ENCODE measurements around the gene ERBB3. TPM values are rescaled to one million over a fixed set of nuclear protein-coding genes. Genes with fewer than 3 reads are reported as not detected.

The ERBB3 gene
- total and polyA plus RNA-seq, 2 of the 8 experiments (the other 6 are each of a cell fraction or from before 2014, with no cell fraction given), result 33.9 to 52.4 TPM

GRCh38 chr12:56129942-56130495 lies 50.1 kb downstream of the ERBB3 start:
- H3K9ac ChIP-seq (replicated peaks in 1 of 4; ENCODE audit: extremely low read depth in 1 of 4, low read depth in 3 of 4, low read length in 3 of 4), result no peak overlapping the region
- CTCF ChIA-PET (ENCODE audit: partially characterized antibody), result interaction anchor here (0.6 to 5.4 kb wide), 6 partner anchors 11 to 128 kb away, joined by 3 to 46 read pairs (median 5); partner anchors contain the start of genes ANKRD52 and ZC3H10
- FAIRE-seq (no peak), DNase-seq (ENCODE audit: low read depth in 1 of 2, low spot score in 2 of 2) (no peak)
- H3K27me3 ChIP-seq (replicated peaks in 1 of 4; ENCODE audit: control insufficient read depth in 3 of 4, extremely low read depth in 1 of 4, insufficient read depth in 3 of 4, low read length in 3 of 4), result no peaks in the 10 kb centered on the region
- peaks cover 11 to 43% (median 34%) of the 10 kb centered on the region in 4 experiments for H3K36me3 ChIP-seq (ENCODE audit: control insufficient read depth in 2 of 4, insufficient read depth in 4 of 4, low read length in 3 of 4)
- H3K14ac ChIP-seq (ENCODE audit: insufficient read length), result no peak overlapping the region
- H3K4ac ChIP-seq (replicated peaks; ENCODE audit: insufficient read length, low read depth, low read length), result no peak overlapping the region
- no peak overlapping the region for H3K23ac ChIP-seq (ENCODE audit: insufficient read length)
- H4K20me1 ChIP-seq (replicated peaks in 1 of 2; ENCODE audit: control insufficient read depth in 1 of 2, insufficient read depth in 2 of 2, low read length in 2 of 2), result peaks cover 0 to 2% of the 10 kb centered on the region in 2 experiments
- H3K79me2 ChIP-seq (ENCODE audit: control insufficient read depth in 1 of 2, insufficient read depth in 2 of 2, low read length in 2 of 2), result peaks cover 0 to 10% of the 10 kb centered on the region in 2 experiments; a peak in 1 of 4 replicates
- no peaks in the 10 kb centered on the region; a peak in 1 of 4 replicates for H3K9me3 ChIP-seq (ENCODE audit: insufficient read depth in 2 of 2, low read depth in 1 of 2, low read length in 1 of 2)
- peaks cover 0 to 13% (median 5%) of the 10 kb centered on the region in 4 experiments; a peak in 5 of 7 replicates for H3K4me1 ChIP-seq (replicated peaks in 1 of 4; ENCODE audit: control insufficient read depth in 3 of 4, insufficient read depth in 4 of 4, low read length in 3 of 4)
- no peak overlapping the region for H2AFZ ChIP-seq (ENCODE audit: low read length)
- H2BK120ac ChIP-seq (replicated peaks; ENCODE audit: low read depth, low read length), result no peak overlapping the region
- H2AK5ac ChIP-seq (ENCODE audit: low read depth, low read length), result no peak overlapping the region
- H2BK5ac ChIP-seq (ENCODE audit: low read depth, low read length), result no peak overlapping the region
- 89% methylated on average over 20 of the region's 22 CpGs; no CpG with 5 or more reads in 1 of the 2 experiments for WGBS, 2 experiments (ENCODE audit: extremely low coverage in 1 of 2, insufficient coverage in 1 of 2, insufficient read length in 1 of 2, insufficient replicate concordance in 2 of 2, low coverage in 1 of 2, low lambda C conversion rate in 2 of 2, missing lambda C conversion rate in 1 of 2)
- no peak overlapping the region for H4K91ac ChIP-seq (replicated peaks; ENCODE audit: insufficient read length, low read length)
- peaks cover 12% of the 10 kb centered on the region for H3K23me2 ChIP-seq (ENCODE audit: low read depth, low read length)
- H3K4me2 ChIP-seq (ENCODE audit: insufficient read depth in 1 of 2, low read depth in 2 of 2, low read length in 2 of 2), result peak overlapping the region; percentile 96 to 98; a peak in 3 of 4 replicates
- H4K5ac ChIP-seq (ENCODE audit: insufficient read length, low read depth, low read length), result no peak overlapping the region
- no peak overlapping the region for H3K56ac ChIP-seq (replicated peaks; ENCODE audit: insufficient read length, low read depth, low read length)
- no peak overlapping the region for H2BK20ac ChIP-seq (ENCODE audit: low read length)
- no peak overlapping the region for H2BK12ac ChIP-seq (ENCODE audit: low read depth, low read length)
- POLR2A ChIA-PET (ENCODE audit: partially characterized antibody), result interaction anchor here (0.7 to 5.3 kb wide), 5 partner anchors 12 to 78 kb away, joined by 3 to 161 read pairs (median 4); partner anchors contain the start of genes PA2G4, RPL41 and ZC3H10
- no peak overlapping the region for H4K8ac ChIP-seq (ENCODE audit: extremely low read depth, insufficient read depth, low read length)
- H3K27ac ChIP-seq (ENCODE audit: low read depth, low read length), result no peak overlapping the region
- peak overlapping the region in 2 of 4 experiments; percentile 90 to 95; a peak in 5 of 8 replicates for H3K4me3 ChIP-seq (ENCODE audit: extremely low read depth in 1 of 4, insufficient read depth in 2 of 4, low read depth in 3 of 4, low read length in 4 of 4)
- no peak overlapping the region for H2BK15ac ChIP-seq (ENCODE audit: low read length)
- H3K79me1 ChIP-seq (ENCODE audit: low read depth, low read length), result no peaks in the 10 kb centered on the region
- no peak overlapping the region for H3K18ac ChIP-seq (ENCODE audit: extremely low read depth, low read length)
- TF ChIP-seq E2F6 (IDR thresholded peaks at IDR 0.05) (no peak), NRF1 (IDR thresholded peaks at IDR 0.05; ENCODE audit: low read depth, low read length) (no peak), TEAD4 (IDR thresholded peaks at IDR 0.05; ENCODE audit: low read depth, low read length) (no peak), CHD2 (IDR thresholded peaks at IDR 0.05; ENCODE audit: low read length) (no peak), RNF2 (IDR thresholded peaks at IDR 0.05; ENCODE audit: borderline replicate concordance, low read depth, low read length, missing control alignments, poor library complexity, severe bottlenecking) (no peak), CEBPB (IDR thresholded peaks at IDR 0.05; ENCODE audit: low read depth, low read length) (no peak), TBP (IDR thresholded peaks at IDR 0.05; ENCODE audit: low read depth, low read length) (no peak)
- TF ChIP-seq, protein P1, sequence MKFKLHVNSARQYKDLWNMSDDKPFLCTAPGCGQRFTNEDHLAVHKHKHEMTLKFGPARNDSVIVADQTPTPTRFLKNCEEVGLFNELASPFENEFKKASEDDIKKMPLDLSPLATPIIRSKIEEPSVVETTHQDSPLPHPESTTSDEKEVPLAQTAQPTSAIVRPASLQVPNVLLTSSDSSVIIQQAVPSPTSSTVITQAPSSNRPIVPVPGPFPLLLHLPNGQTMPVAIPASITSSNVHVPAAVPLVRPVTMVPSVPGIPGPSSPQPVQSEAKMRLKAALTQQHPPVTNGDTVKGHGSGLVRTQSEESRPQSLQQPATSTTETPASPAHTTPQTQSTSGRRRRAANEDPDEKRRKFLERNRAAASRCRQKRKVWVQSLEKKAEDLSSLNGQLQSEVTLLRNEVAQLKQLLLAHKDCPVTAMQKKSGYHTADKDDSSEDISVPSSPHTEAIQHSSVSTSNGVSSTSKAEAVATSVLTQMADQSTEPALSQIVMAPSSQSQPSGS (IDR thresholded peaks at IDR 0.05; ENCODE audit: low read length), result no peak

Measured in H1 (cell line).